Stimulated activated naive CD8-positive, alpha-beta T cell treated with anti-CD3 and anti-CD28 coated beads, Interleukin-15, Interleukin-2, amounts not matched to agents 100 ng/mL and 50 ng/mL, for 24 hours (primary cell): Measurements from ENCODE around the gene PDE4D.

Experiments used
- H3K27ac Mint-ChIP-seq: one replicate; pipeline ENCODE4 v1.8.0; 2021; ENCODE audit warnings: mild to moderate bottlenecking, mixed read lengths
- H3K27me3 Mint-ChIP-seq: one replicate; pipeline ENCODE4 v1.8.0; 2021; ENCODE audit warnings: mixed read lengths
- H3K36me3 Mint-ChIP-seq: one replicate; pipeline ENCODE4 v1.8.0; 2021; ENCODE audit warnings: low read depth, mixed read lengths
- H3K4me1 Mint-ChIP-seq: one replicate; pipeline ENCODE4 v1.8.0; 2021; ENCODE audit warnings: low read depth, mixed read lengths
- H3K4me3 Mint-ChIP-seq: one replicate; pipeline ENCODE4 v1.8.0; 2021; ENCODE audit warnings: mild to moderate bottlenecking, mixed read lengths
- H3K9me3 Mint-ChIP-seq: one replicate; pipeline ENCODE4 v1.8.0; 2021; ENCODE audit warnings: mixed read lengths

Gene PDE4D

GRCh38 chr5:59259237-59259636 is 634.3 kb downstream of the PDE4D start:
- Mint-ChIP-seq H3K27ac (no peak overlapping the region), H3K36me3 (no peaks in the 10 kb centered on the region), H3K9me3 (no peaks in the 10 kb centered on the region), H3K4me3 (no peak overlapping the region), H3K27me3 (peaks cover 14% of the 10 kb centered on the region), H3K4me1 (no peaks in the 10 kb centered on the region)

GRCh38 chr5:59257488-59258400 is 635.8 kb downstream of the PDE4D start:
- Mint-ChIP-seq H3K36me3 (no peaks in the 10 kb centered on the region), H3K27me3 (peaks cover 15% of the 10 kb centered on the region), H3K27ac (no peak overlapping the region), H3K4me3 (no peak overlapping the region), H3K4me1 (no peaks in the 10 kb centered on the region), H3K9me3 (no peaks in the 10 kb centered on the region)

GRCh38 chr5:59256331-59256730 is 637.2 kb downstream of the PDE4D start:
- Mint-ChIP-seq H3K27ac (no peak overlapping the region), H3K9me3 (no peaks in the 10 kb centered on the region), H3K36me3 (no peaks in the 10 kb centered on the region), H3K27me3 (peaks cover 21% of the 10 kb centered on the region), H3K4me3 (no peak overlapping the region), H3K4me1 (no peaks in the 10 kb centered on the region)

GRCh38 chr5:59254055-59254687 is 639.4 kb downstream of the PDE4D start:
- Mint-ChIP-seq H3K36me3 (no peaks in the 10 kb centered on the region), H3K27ac (no peak overlapping the region), H3K9me3 (no peaks in the 10 kb centered on the region), H3K27me3 (peaks cover 17% of the 10 kb centered on the region), H3K4me1 (no peaks in the 10 kb centered on the region), H3K4me3 (no peak overlapping the region)

- Mint-ChIP-seq H3K4me3 (no peak overlapping the region), H3K27ac (no peak overlapping the region), H3K9me3 (no peaks in the 10 kb centered on the region), H3K27me3 (peaks cover 17% of the 10 kb centered on the region), H3K36me3 (no peaks in the 10 kb centered on the region), H3K4me1 (no peaks in the 10 kb centered on the region)
Observed at GRCh38 chr5:59253625-59254024, 639.9 kb downstream of the PDE4D start.

GRCh38 chr5:59251627-59252026 is 641.9 kb downstream of the PDE4D start:
- H3K4me3 Mint-ChIP-seq, result no peak overlapping the region
- no peaks in the 10 kb centered on the region for H3K36me3 Mint-ChIP-seq
- H3K27ac Mint-ChIP-seq, result no peak overlapping the region
- H3K4me1 Mint-ChIP-seq, result no peaks in the 10 kb centered on the region
- H3K27me3 Mint-ChIP-seq, result peaks cover 11% of the 10 kb centered on the region
- H3K9me3 Mint-ChIP-seq, result no peaks in the 10 kb centered on the region

GRCh38 chr5:59249726-59250125 is 643.8 kb downstream of the PDE4D start:
- Mint-ChIP-seq H3K9me3 (no peaks in the 10 kb centered on the region), H3K4me3 (no peak overlapping the region), H3K36me3 (no peaks in the 10 kb centered on the region), H3K27me3 (peaks cover 11% of the 10 kb centered on the region), H3K27ac (no peak overlapping the region), H3K4me1 (no peaks in the 10 kb centered on the region)

- peaks cover 7% of the 10 kb centered on the region for H3K27me3 Mint-ChIP-seq
- H3K36me3 Mint-ChIP-seq, result no peaks in the 10 kb centered on the region
Observed at GRCh38 chr5:59249160-59249559, 644.4 kb downstream of the PDE4D start.

GRCh38 chr5:59246882-59247281 is 646.6 kb downstream of the PDE4D start:
- no peak overlapping the region for H3K4me3 Mint-ChIP-seq
- no peaks in the 10 kb centered on the region for H3K9me3 Mint-ChIP-seq
- H3K27me3 Mint-ChIP-seq, result peaks cover 6% of the 10 kb centered on the region
- no peak overlapping the region for H3K27ac Mint-ChIP-seq
- no peaks in the 10 kb centered on the region for H3K4me1 Mint-ChIP-seq
- H3K36me3 Mint-ChIP-seq, result no peaks in the 10 kb centered on the region

More at GRCh38 chr5:59249160-59249559, 644.4 kb downstream of the PDE4D start:
- Mint-ChIP-seq H3K27ac (no peak overlapping the region), H3K4me1 (no peaks in the 10 kb centered on the region), H3K4me3 (no peak overlapping the region), H3K9me3 (no peaks in the 10 kb centered on the region)

GRCh38 chr5:59246145-59246869 is 647.2 kb downstream of the PDE4D start:
- Mint-ChIP-seq H3K27ac (no peak overlapping the region), H3K4me3 (no peak overlapping the region), H3K36me3 (no peaks in the 10 kb centered on the region), H3K9me3 (no peaks in the 10 kb centered on the region), H3K27me3 (peaks cover under 1% of the 10 kb centered on the region), H3K4me1 (no peaks in the 10 kb centered on the region)

GRCh38 chr5:59245198-59245597 is 648.3 kb downstream of the PDE4D start:
- H3K9me3 Mint-ChIP-seq, result no peaks in the 10 kb centered on the region
- no peaks in the 10 kb centered on the region for H3K36me3 Mint-ChIP-seq
- H3K27me3 Mint-ChIP-seq, result no peaks in the 10 kb centered on the region
- H3K4me1 Mint-ChIP-seq, result no peaks in the 10 kb centered on the region
- no peak overlapping the region for H3K4me3 Mint-ChIP-seq
- no peak overlapping the region for H3K27ac Mint-ChIP-seq

GRCh38 chr5:59241552-59241951 is 652.0 kb downstream of the PDE4D start:
- Mint-ChIP-seq H3K4me3 (no peak overlapping the region), H3K36me3 (no peaks in the 10 kb centered on the region), H3K27me3 (peaks cover 8% of the 10 kb centered on the region), H3K9me3 (no peaks in the 10 kb centered on the region), H3K4me1 (peaks cover 23% of the 10 kb centered on the region), H3K27ac (no peak overlapping the region)

- peaks cover 23% of the 10 kb centered on the region for H3K4me1 Mint-ChIP-seq
- H3K4me3 Mint-ChIP-seq, result no peak overlapping the region
- no peaks in the 10 kb centered on the region for H3K36me3 Mint-ChIP-seq
- H3K27ac Mint-ChIP-seq, result no peak overlapping the region
- H3K27me3 Mint-ChIP-seq, result peaks cover 8% of the 10 kb centered on the region
- no peaks in the 10 kb centered on the region for H3K9me3 Mint-ChIP-seq
Observed at GRCh38 chr5:59241119-59241518, 652.4 kb downstream of the PDE4D start.

GRCh38 chr5:59238126-59238902 is 655.2 kb downstream of the PDE4D start:
- Mint-ChIP-seq H3K36me3 (no peaks in the 10 kb centered on the region), H3K9me3 (no peaks in the 10 kb centered on the region), H3K4me1 (peaks cover 23% of the 10 kb centered on the region), H3K4me3 (no peak overlapping the region), H3K27me3 (peaks cover 14% of the 10 kb centered on the region), H3K27ac (no peak overlapping the region)
